ENCODE data around the gene CLDN18. TPM values are rescaled to one million over a fixed set of nuclear protein-coding genes. Genes with fewer than 3 reads are reported as not detected.

Gene CLDN18
- total and polyA plus RNA-seq, 10 of the 15 experiments (the other 5 are each of a cell fraction or from before 2014, with no cell fraction given) = 0.05 to 0.28 (median 0.18) TPM; not detected in 1

DNA sequence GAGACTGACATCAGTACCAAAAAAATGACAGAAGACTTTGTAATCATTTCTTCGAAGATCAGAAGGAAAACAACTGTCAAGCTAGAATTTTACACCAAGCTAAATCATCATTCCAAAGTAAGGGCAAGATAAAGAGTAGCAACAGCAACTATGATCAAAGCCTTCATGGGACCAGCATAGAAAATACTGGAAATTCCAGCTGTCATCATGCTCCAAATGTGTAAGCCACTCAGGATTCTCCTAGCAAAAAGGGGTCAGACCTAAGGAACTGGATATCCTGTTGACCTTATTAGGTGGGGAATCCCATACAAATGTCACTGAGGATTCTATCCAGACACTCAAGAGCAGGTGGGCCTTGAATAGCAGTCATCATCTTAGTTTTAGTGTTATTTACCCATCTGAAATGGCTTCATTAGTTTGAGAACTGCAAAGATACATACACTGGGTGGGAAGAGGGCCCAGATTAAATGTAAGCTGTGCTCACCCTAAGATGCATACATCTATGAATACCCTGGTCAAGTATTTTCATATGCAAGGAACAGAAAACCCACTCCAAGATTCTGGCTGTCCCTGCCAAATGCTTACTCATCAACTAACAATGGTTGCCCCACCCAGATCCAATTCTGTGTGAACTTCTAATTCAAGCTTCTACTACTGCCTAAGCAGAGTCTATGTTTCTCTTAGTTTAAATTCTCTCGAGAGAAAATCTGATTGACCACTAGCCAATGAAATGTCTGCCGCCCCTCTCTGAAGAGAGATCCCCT is 33.5 kb downstream of the CLDN18 start:
- Histone ChIP-seq H3K27ac (ENCODE audit: control insufficient read depth, insufficient read depth) (no peak overlapping the region), H2AFZ (ENCODE audit: control insufficient read depth, low read depth, low read length) (no peak overlapping the region), H3K9ac (ENCODE audit: control insufficient read depth, insufficient read depth, low read length) (no peak overlapping the region), H3K27me3 (replicated peaks in 1 of 2; ENCODE audit: control insufficient read depth in 2 of 2, insufficient read depth in 2 of 2, low read length in 1 of 2) (no peaks in the 10 kb centered on the region), H3K79me2 (ENCODE audit: control insufficient read depth, insufficient read depth, low read length) (no peaks in the 10 kb centered on the region), H3K4me3 (no peak overlapping the region), H3K36me3 (ENCODE audit: control insufficient read depth in 2 of 2, insufficient read depth in 2 of 2, low read length in 1 of 2) (no peaks in the 10 kb centered on the region), H3K9me3 (replicated peaks; ENCODE audit: control insufficient read depth, insufficient read depth, low read length) (no peaks in the 10 kb centered on the region; the same call in 1 of the 3 replicates), H4K20me1 (ENCODE audit: control insufficient read depth, insufficient read depth) (no peaks in the 10 kb centered on the region), H3K4me2 (ENCODE audit: control insufficient read depth, insufficient read depth) (no peak overlapping the region), H3K4me1 (ENCODE audit: control insufficient read depth, insufficient read depth, low read length) (peaks cover 29% of the 10 kb centered on the region)
- DNase-seq (ENCODE audit: low read depth, low spot score) (no peak), ATAC-seq (no peak), FAIRE-seq (no peak)
- RAD21 ChIA-PET (ENCODE audit: unreplicated experiment) = no interaction called here
- 57% methylated on average over 3 of the region's 3 CpGs for WGBS (ENCODE audit: insufficient coverage, insufficient replicate concordance, low lambda C conversion rate, missing lambda C conversion rate)
- POLR2A ChIA-PET = interaction anchor here (1.0 kb wide), 1 partner anchor 15 kb away, joined by 3 read pairs; no protein-coding TSS in a partner anchor
- intact Hi-C loops (cut with micrococcal nuclease; ENCODE audit: unreplicated experiment) = no loop called here
- in situ Hi-C loops (cut with MboI) = loop anchor here (10.0 kb wide), 1 partner anchor 329 kb away; no protein-coding TSS in a partner anchor
- SMC1A ChIA-PET (ENCODE audit: uncharacterized antibody, unreplicated experiment) = interaction anchor here (0.6 to 2.2 kb wide), 7 partner anchors 9 to 97 kb away, joined by 3 to 13 read pairs (median 4); no protein-coding TSS in a partner anchor
- CTCF ChIA-PET = interaction anchor here (1.1 to 2.9 kb wide), 4 partner anchors 9 to 96 kb away, joined by 3 to 21 read pairs (median 9); no protein-coding TSS in a partner anchor
- BruUV-seq (replicated peaks) = no TSS peak
- no peak for TF ChIP-seq BMI1 (IDR thresholded peaks at IDR 0.05; ENCODE audit: borderline replicate concordance)

GRCh38 chr3:138046085-138046484 is 36.1 kb downstream of the CLDN18 start:
- 67% methylated on average over 3 of the region's 3 CpGs for WGBS (ENCODE audit: insufficient coverage, insufficient replicate concordance, low lambda C conversion rate, missing lambda C conversion rate)
- TF ChIP-seq NR2C2 (IDR thresholded peaks at IDR 0.05; ENCODE audit: borderline replicate concordance, control insufficient read depth, insufficient read length, low read depth) (no peak), E2F4 (IDR thresholded peaks at IDR 0.05; ENCODE audit: low read depth, low read length) (no peak), SUPT20H (IDR thresholded peaks at IDR 0.05; ENCODE audit: borderline replicate concordance, control insufficient read depth, low read depth, low read length) (no peak), MYB (IDR thresholded peaks at IDR 0.05; ENCODE audit: borderline replicate concordance, low read depth, low read length) (no peak), CBFB (IDR thresholded peaks at IDR 0.05; ENCODE audit: low read depth) (no peak), CEBPB (IDR thresholded peaks at IDR 0.05; ENCODE audit: borderline replicate concordance in 1 of 2, low read depth in 2 of 2, low read length in 2 of 2) (no peak), ZBTB11 (CRISPR knock-in tag; IDR thresholded peaks at IDR 0.05) (no peak)

More at GRCh38 chr3:138046085-138046484, 36.1 kb downstream of the CLDN18 start:
- Histone ChIP-seq H3K27ac (ENCODE audit: control insufficient read depth, insufficient read depth) (no peak overlapping the region), H3K9ac (ENCODE audit: control insufficient read depth, insufficient read depth, low read length) (no peak overlapping the region), H3K27me3 (replicated peaks in 1 of 2; ENCODE audit: control insufficient read depth in 2 of 2, insufficient read depth in 2 of 2, low read length in 1 of 2) (no peaks in the 10 kb centered on the region), H3K36me3 (ENCODE audit: control insufficient read depth in 2 of 2, insufficient read depth in 2 of 2, low read length in 1 of 2) (no peaks in the 10 kb centered on the region), H2AFZ (ENCODE audit: control insufficient read depth, low read depth, low read length) (no peak overlapping the region), H4K20me1 (ENCODE audit: control insufficient read depth, insufficient read depth) (no peaks in the 10 kb centered on the region), H3K9me3 (replicated peaks; ENCODE audit: control insufficient read depth, insufficient read depth, low read length) (no peaks in the 10 kb centered on the region; the same call in 1 of the 3 replicates), H3K4me2 (ENCODE audit: control insufficient read depth, insufficient read depth) (no peak overlapping the region), H3K79me2 (ENCODE audit: control insufficient read depth, insufficient read depth, low read length) (no peaks in the 10 kb centered on the region), H3K4me3 (no peak overlapping the region), H3K4me1 (ENCODE audit: control insufficient read depth, insufficient read depth, low read length) (peaks cover 14% of the 10 kb centered on the region; the same call in 1 of the 2 replicates)
- CTCF ChIA-PET = interaction anchor here (0.9 to 2.6 kb wide), 8 partner anchors 9 to 940 kb away, joined by 3 to 25 read pairs (median 4); no protein-coding TSS in a partner anchor
- RAD21 ChIA-PET (ENCODE audit: unreplicated experiment) = interaction anchor here (2.5 to 3.5 kb wide), 3 partner anchors 9 to 57 kb away, joined by 17 to 32 read pairs (median 20); no protein-coding TSS in a partner anchor
- DNase-seq (ENCODE audit: low read depth, low spot score) (no peak), ATAC-seq (no peak), FAIRE-seq (no peak)
- in situ Hi-C loops (cut with MboI) (loop anchor here (10.0 kb wide), 1 partner anchor 331 kb away; no protein-coding TSS in a partner anchor), intact Hi-C loops (cut with micrococcal nuclease; ENCODE audit: unreplicated experiment) (no loop called here)
- BruUV-seq (replicated peaks) = no TSS peak
- SMC1A ChIA-PET (ENCODE audit: uncharacterized antibody, unreplicated experiment) = interaction anchor here (1.0 to 4.3 kb wide), 4 partner anchors 11 to 937 kb away, joined by 3 to 76 read pairs (median 10); no protein-coding TSS in a partner anchor
- POLR2A ChIA-PET = interaction anchor here (2.0 kb wide), 1 partner anchor 10 kb away, joined by 8 read pairs; no protein-coding TSS in a partner anchor

Data from GM12878 (cell line).